Activated CD8-positive, alpha-beta memory T cell treated with anti-CD3 and anti-CD28 coated beads, Interleukin-2, amount 50 U/mL, for 1 hour (primary cell): ENCODE data around the gene AHCYL2.
"Not testable (repeated sequence)": the region's sequence is repeated elsewhere in the genome, so short reads cannot be mapped to it uniquely, and the experiment has no call there.

Experiments
- DNase-seq: peaks from one replicate; pipeline ENCODE4 v3.0.0-alpha.2; 2020; ENCODE audit errors: extremely low read depth

Gene AHCYL2

DNA sequence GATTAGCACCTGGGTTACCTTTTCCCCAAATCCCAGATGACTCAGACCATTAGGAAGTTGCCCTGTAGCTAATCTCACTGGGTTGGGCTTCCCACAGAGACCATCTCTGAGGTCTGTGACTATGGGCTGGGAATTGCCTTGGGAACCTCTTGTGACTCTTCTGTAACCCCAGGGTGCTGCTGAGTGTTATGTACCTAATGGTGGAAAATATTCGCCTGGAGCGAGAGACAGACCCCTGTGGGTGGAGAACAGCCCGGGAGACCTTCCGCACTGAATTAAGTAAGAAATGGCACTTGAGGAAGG is 229.4 kb downstream of the AHCYL2 start:
- no peak for DNase-seq

DNA sequence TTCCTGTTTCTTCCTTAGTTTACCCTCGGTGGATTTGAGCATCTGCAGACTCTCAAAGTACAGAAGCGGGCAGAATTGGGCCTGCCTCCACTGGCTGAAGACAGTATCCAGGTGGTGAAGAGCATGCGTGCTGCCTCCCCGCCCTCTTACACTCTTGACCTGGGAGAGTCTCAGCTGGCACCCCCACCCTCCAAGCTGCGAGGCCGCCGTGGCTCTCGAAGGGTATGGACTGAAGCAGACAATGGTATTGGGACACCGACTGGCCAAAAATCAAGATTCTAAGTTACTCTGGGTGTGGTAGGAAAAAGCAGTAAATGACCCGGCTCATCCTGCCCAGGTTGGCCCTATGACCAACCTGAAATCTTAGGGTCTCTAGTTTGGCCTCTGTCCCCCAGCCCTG is 231.6 kb downstream of the AHCYL2 start:
- DNase-seq = no peak

DNA sequence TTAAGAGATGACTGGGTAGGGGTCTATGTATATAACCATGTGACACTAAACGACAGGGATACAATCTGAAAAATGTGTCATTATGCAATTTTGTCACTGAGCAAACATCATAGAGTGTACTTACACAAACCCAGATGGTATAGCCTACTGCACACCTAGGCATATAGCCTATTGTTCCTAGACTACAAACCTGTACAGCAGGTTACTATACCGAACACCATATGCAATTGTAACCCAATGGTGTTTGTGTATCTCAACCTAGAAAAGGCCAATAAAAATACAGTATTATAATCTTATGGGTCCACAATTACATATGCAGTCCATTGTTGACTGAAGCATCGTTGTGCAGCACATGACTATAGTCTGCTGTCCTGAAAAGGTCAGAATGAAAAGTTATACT is 232.3 kb downstream of the AHCYL2 start:
- DNase-seq = no peak

DNA sequence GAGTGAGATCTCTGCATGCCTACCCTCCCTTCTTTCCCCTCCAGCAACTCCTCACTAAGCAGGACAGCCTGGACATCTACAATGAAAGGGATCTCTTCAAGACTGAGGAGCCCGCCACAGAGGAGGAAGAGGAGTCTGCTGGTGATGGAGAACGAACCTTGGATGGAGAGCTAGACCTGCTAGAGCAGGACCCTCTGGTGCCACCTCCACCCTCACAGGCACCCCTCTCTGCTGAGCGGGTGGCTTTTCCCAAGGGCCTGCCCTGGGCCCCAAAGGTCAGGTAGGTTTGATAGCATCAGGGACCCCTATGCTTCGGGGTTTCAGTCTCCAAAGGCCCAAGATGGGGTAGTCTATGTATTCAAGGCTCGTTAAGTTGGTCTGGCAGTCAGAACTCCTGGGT is 233.3 kb downstream of the AHCYL2 start:
- DNase-seq = no peak

DNA sequence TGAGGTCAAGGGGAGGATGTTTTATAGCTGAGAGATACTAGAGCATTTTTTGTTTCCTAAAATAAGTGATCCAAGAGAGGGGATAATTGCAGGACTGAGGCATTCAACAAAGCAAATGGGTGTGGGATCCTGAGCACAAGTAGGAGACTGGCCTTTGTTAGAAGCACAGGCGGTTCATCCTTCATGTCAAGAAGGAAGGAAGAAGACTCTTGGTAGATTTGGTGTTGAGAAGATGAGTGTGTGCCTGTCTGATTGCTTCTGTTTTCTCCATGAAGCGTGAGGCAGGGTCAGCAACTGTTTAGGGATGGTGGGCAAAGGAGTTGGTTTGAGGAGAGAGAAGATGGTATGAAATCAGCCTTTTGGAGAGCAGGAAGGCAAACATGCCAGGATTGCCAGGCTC is 237.0 kb downstream of the AHCYL2 start:
- no peak for DNase-seq

DNA sequence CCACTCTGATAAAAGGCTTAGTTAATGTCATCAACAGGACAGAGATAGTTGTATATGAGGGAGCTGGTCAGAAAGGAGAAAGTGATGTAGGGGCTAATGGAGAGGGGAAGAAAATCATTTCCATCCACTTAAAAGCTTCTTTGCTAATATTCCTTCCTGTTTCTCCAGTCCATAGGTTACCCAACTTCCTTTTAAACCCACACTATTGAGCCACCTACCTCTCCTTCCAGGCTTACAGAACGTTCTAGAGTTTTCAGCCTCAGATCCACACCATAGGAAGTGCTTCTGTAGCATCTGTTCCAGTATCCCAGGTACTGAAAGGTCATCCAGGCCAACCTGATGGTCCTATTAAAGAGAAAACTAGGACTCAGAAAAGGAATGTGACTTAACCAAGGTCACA is 237.6 kb downstream of the AHCYL2 start:
- DNase-seq = no peak

DNA sequence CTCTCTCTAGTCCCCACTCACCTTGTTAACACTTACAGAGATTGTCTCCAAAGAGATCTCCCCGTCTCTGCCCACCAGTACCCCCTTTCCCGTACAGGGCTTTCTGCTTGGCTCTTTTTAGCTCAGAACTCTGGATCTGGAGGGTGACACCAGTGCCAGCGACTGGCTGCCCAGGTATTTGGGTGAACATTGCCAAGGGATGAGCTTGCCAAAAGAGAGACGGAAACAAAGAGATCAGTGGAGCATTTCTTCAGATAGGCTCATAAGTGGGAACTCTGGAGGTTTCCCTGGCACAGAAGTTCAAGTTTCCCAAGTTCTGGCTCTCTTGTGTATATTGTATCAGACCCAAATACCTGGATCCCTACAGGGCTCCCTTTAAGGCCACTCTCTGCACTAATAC is 239.4 kb downstream of the AHCYL2 start:
- no peak for DNase-seq

DNA sequence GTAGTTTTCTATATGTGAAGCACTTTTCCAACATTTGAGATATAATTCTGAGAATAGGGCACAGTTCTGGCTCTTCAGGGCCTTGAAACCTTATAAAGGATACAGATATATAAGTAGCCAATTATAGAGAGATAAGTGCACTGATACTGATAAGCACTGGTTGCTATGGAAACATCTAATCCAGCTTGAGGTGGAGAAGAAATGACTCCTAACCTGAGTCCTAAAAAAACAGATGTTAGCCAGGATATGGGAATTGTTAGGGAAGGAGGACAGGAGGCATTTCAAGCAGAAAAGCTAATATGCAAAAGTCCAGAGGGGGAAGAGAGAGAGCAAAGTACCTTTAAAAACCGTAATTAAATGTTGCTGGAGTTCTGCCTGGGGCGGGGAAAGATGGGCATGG is 240.2 kb downstream of the AHCYL2 start:
- DNase-seq = no peak

DNA sequence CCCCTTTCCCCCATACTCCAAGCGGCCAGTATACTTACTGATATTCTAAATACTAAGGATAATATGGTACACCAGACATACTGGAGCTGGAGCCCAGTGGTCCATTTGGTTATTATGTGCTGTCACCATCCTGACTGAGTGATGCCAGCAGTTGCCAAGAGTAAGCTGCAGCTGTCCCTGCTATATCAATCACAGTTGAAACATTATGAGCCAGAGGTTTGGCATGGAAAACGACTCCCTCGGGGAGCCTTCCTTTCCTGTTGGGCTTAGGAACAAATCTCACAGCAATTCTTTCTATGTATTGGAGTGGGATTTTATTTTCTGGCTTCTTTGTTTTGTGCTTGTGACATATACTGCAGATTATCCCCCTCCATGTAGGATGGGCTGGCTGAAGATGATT is 242.0 kb downstream of the AHCYL2 start:
- no peak for DNase-seq

DNA sequence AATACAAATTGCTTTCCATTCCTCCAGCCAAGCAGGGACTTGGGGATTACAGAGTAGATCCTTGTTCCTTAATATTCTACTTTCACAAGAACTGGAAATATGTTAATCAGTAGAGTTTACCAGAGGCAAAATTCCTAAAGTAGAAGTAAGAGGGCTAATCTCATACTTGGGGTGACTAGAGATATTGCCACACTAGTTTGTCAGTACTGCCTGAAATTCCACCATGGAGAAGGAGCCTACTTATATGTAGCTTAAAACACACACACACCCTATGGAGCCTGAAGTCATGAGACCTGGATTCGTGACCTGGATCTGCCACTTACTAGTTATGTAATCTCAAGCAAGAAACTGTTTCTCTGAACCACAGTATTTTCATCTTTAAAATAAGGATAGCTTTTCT is 243.3 kb downstream of the AHCYL2 start:
- DNase-seq = no peak

DNA sequence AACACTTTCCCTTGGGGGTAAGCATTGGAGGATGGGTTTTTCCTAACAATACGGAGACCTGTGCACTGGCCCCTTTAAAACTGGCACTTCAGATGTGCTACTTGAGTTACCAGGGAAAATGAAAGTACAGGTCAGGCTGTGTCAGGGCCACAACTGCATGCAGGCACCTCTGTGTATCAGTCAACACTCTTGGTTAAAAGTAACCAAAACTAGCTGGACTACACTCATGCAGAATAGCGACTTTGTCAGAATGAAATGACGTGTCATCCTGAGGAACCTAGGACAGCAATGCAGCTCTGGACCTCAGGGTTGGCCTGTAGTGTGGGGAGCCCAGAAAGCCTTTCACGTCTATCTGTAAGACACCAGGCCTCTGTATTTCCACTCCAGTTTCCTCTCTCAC is 243.7 kb downstream of the AHCYL2 start:
- no peak for DNase-seq

DNA sequence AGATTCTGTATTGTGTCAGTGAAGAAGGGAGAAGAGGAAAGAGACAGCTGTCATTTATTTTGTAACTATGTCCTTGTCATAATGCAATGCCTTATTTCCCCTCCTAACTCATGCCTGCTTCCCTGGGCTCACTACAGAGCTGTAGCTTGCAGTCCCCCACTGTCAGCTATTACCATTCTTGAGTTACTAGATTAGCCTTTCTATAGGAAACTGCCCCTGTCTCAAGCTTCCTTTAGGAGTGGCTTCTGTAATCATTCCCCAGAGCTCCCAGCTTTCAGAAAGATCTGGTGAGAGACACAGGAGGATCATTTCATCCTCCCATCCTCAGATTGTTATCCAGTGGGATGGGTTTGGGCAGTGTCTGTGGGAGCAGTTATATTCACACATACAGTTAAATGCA is 245.1 kb downstream of the AHCYL2 start:
- DNase-seq = no peak

DNA sequence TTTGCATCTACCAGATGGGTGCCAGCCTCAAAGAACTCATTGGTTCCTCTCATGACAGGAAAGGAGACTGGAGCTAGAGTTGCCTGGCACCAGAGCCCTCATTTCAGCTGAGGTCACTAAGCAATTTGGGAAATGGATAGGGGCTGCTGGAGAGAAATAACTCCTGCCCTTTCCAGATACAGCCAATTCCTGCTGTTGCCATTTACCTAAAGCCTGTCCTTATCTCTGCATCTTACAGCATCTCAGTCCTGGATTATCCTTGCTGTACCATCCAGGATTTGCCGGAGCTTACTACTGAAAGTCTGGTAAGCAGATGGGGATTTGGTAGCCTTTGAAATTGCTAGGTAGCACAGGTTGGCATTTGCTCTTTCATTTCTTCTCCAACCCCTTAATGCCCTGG is 245.6 kb downstream of the AHCYL2 start:
- DNase-seq = no peak

DNA sequence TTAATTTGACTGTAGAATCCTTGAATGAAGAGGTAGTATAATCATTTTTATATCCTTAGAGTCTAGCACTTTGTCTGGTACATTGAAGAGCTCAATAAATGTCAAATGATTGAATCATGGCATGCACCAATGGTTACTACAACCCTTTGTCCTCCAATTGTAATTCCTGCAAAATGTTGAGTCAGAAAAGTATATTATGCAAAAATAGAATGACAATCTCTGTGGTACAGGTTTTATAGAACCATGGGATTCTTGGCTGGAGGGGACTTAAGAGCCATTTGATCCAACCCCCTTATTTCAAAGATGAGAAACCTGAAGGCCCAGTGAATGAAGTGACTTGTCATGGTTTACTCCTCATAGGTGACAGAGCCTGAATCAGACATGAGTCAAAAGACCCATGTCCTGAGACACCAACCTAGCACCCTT is 246.6 kb downstream of the AHCYL2 start:
- DNase-seq = no peak

DNA sequence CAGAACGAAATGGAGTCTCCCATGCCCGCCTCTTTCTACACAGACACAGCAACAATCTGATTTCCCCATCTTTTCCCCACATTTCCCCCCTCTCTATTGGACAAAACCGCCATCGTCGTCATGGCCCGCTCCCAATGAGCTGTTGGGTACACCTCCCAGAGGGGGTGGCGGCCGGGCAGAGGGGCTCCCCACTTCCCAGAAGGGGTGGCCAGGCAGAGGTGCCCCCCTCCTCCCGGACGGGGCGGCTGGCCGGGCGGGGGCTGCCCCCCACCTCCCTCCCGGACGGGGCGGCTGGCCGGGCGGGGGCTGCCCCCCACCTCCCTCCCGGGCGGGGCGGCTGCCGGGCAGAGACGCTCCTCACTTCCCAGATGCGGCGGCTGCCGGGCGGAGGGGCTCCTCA is 251.1 kb downstream of the AHCYL2 start:
- DNase-seq = not testable (repeated sequence)

DNA sequence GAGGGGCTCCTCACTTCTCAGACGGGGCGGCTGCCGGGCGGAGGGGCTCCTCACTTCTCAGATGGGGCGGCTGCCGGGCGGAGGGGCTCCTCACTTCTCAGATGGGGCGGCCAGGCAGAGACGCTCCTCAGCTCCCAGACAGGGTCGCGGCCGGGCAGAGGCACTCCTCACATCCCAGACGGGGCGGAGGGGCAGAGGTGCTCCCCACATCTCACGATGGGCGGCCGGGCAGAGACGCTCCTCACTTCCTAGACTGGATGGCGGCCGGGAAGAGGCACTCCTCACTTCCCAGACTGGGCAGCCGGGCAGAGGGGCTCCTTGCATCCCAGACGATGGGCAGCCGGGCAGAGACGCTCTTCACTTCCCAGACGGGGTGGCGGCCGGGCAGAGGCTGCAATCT is 251.6 kb downstream of the AHCYL2 start:
- DNase-seq = not testable (repeated sequence)
